CD4-positive, alpha-beta T cell (primary cell): ENCODE results near the gene LST1. TPM values are rescaled to one million over a fixed set of nuclear protein-coding genes. Genes with fewer than 3 reads are reported as not detected.
A peak's percentile ranks its signal among the peaks of the same experiment; 100 is the strongest.

Source experiments
- ATAC-seq: fragments of 200-7000 bp; cut with Tn5 transposase; one replicate; pipeline ENCODE4 v1.10.0; 2022; ENCODE audit warnings: mild to moderate bottlenecking; ENCODE audit not compliant: poor library complexity
- CTCF ChIA-PET: fragments of 350-600 bp; sonication (Branson Sonifier 250); formaldehyde crosslinking; loops from one replicate; lab custom pipeline; 2021; ENCODE audit warnings: antibody characterized with exemption, inconsistent platforms; lab: Charles Lee
- POLR2A ChIA-PET: fragments of 350-600 bp; sonication (Branson Sonifier 250); formaldehyde crosslinking; loops from one replicate; lab custom pipeline; 2021; ENCODE audit warnings: antibody characterized with exemption, inconsistent platforms; lab: Charles Lee
- DNase-seq, 14 experiments: peaks; one replicate each; pipeline ENCODE4 v3.0.0-alpha.2; 2013 to 2020; ENCODE audit warnings: mixed read lengths in 2 of 14
- H3K27ac ChIP-seq, 2 donors: one replicate each; pipeline versions ENCODE4 v1.5.1 to v1.7.0; 2013; ENCODE audit warnings: low read length in 2 of 2, low read depth in 1 of 2, mild to moderate bottlenecking in 1 of 2
- H3K27me3 ChIP-seq, 2 experiments: 1 replicate in 1 of 2; 2 replicates in 1 of 2; pipeline versions ENCODE4 v1.6.1 to v1.7.0; 2013; ENCODE audit warnings: low read length in 2 of 2, control low read depth in 1 of 2, mild to moderate bottlenecking in 1 of 2, moderate library complexity in 1 of 2; ENCODE audit not compliant: insufficient read depth in 2 of 2, control insufficient read depth in 1 of 2
- H3K36me3 ChIP-seq: one replicate; pipeline ENCODE4 v1.6.1; 2013; ENCODE audit warnings: low read length, control low read depth; ENCODE audit not compliant: insufficient read depth
- H3K4me1 ChIP-seq: one replicate; pipeline ENCODE4 v1.6.1; 2013; ENCODE audit warnings: low read length, control low read depth; ENCODE audit not compliant: insufficient read depth
- H3K4me3 ChIP-seq: one replicate; pipeline ENCODE4 v1.5.1; 2013; ENCODE audit warnings: mild to moderate bottlenecking, low read length, moderate library complexity
- H3K9me3 ChIP-seq, 2 experiments: 1 replicate in 1 of 2; 2 replicates in 1 of 2; pipeline versions ENCODE4 v1.6.1 to v1.7.0; 2013; ENCODE audit warnings: low read length in 2 of 2, mild to moderate bottlenecking in 2 of 2, control low read depth in 1 of 2, moderate library complexity in 1 of 2; ENCODE audit not compliant: control insufficient read depth in 1 of 2, insufficient read depth in 1 of 2
- H3K27ac Mint-ChIP-seq: one replicate; pipeline ENCODE4 v1.8.0; 2020; ENCODE audit warnings: mixed read lengths
- H3K27me3 Mint-ChIP-seq: one replicate; pipeline ENCODE4 v1.8.0; 2021; ENCODE audit warnings: mixed read lengths
- H3K36me3 Mint-ChIP-seq: one replicate; pipeline ENCODE4 v1.8.0; 2021; ENCODE audit warnings: low read depth, mixed read lengths
- H3K4me1 Mint-ChIP-seq: one replicate; pipeline ENCODE4 v1.8.0; 2021; ENCODE audit warnings: low read depth, mixed read lengths
- H3K4me3 Mint-ChIP-seq: one replicate; pipeline ENCODE4 v1.8.0; 2020; ENCODE audit warnings: mild to moderate bottlenecking, mixed read lengths
- H3K9me3 Mint-ChIP-seq: one replicate; pipeline ENCODE4 v1.8.0; 2020; ENCODE audit warnings: mixed read lengths
- CTCF ChIP-seq: fragments of 200-600 bp; IDR thresholded peaks from one replicate; pipeline ENCODE4 v1.8.0; 2022; ENCODE audit warnings: antibody characterized with exemption, mild to moderate bottlenecking
- intact Hi-C, 2 experiments: fragments of 100-400 bp; cut with DNase I in 1 of 2; cut with micrococcal nuclease in 1 of 2; formaldehyde crosslinking; loops; one replicate each; pipeline versions ENCODE4 v1.15.1 to v1.9.0; 2023 to 2025; cut with DNase I, micrococcal nuclease
- total RNA-seq, 174 experiments: library from RNA in 2 of 174; stranded (reverse) in 2 of 174; gene quantifications; one replicate each; pipeline ENCODE4 v1.2.3 and lab custom pipeline; 2021 to 2026

LST1 gene
- total RNA-seq, 2 experiments from 2014 or later, result 8.9 to 10.3 TPM

GRCh38 chr6:31579546-31580437 is 6.3 kb upstream of the LST1 start:
- intact Hi-C loops, result loop anchor here (1.0 to 10.0 kb wide), 4 partner anchors 21 to 255 kb away; partner anchors contain the start of gene NFKBIL1 (in 2 of the 2)
- Mint-ChIP-seq H3K27me3 (no peaks in the 10 kb centered on the region), H3K4me3 (peak overlapping the region; percentile 97), H3K9me3 (no peaks in the 10 kb centered on the region), H3K36me3 (peaks cover 71% of the 10 kb centered on the region), H3K27ac (peak overlapping the region; percentile 85), H3K4me1 (peaks cover 84% of the 10 kb centered on the region)
- CTCF ChIA-PET, result interaction anchor here (0.7 to 16.9 kb wide), 11 partner anchors 10 to 39 kb away, joined by 3 to 353 read pairs (median 8); partner anchors contain the start of genes ATP6V1G2, DDX39B, NCR3 and NFKBIL1
- TF ChIP-seq CTCF, result no peak
- H3K4me3 ChIP-seq, result peak overlapping the region; percentile 97
- H3K9me3 ChIP-seq, result no peaks in the 10 kb centered on the region
- H3K27ac ChIP-seq, result peak overlapping the region; percentile 74 to 95
- ATAC-seq (no peak), DNase-seq (peak in 1 of 14 experiments; percentile 50)
- peaks cover 41% of the 10 kb centered on the region for H3K36me3 ChIP-seq
- POLR2A ChIA-PET, result interaction anchor here (1.0 to 34.9 kb wide), 13 partner anchors 6 to 1615 kb away, joined by 3 to 1160 read pairs (median 5); partner anchors contain the start of genes ATP6V1G2, BAG6, CSNK2B and DDX39B
- H3K27me3 ChIP-seq, result no peaks in the 10 kb centered on the region
- peaks cover 81% of the 10 kb centered on the region for H3K4me1 ChIP-seq

GRCh38 chr6:31580438-31580740 is 5.7 kb upstream of the LST1 start:
- POLR2A ChIA-PET, result interaction anchor here (1.0 to 34.9 kb wide), 13 partner anchors 6 to 1616 kb away, joined by 3 to 1160 read pairs (median 5); partner anchors contain the start of genes ATP6V1G2, BAG6, CSNK2B and DDX39B

More at GRCh38 chr6:31580438-31580740, 5.7 kb upstream of the LST1 start:
- H3K4me1 Mint-ChIP-seq, result peaks cover 84% of the 10 kb centered on the region
- peak overlapping the region; percentile 85 for H3K27ac Mint-ChIP-seq
- DNase-seq (no peak), ATAC-seq (no peak)
- Histone ChIP-seq H3K27ac (peak overlapping the region; percentile 74 to 95), H3K4me1 (peaks cover 81% of the 10 kb centered on the region), H3K36me3 (peaks cover 41% of the 10 kb centered on the region), H3K4me3 (peak overlapping the region; percentile 97), H3K9me3 (no peaks in the 10 kb centered on the region), H3K27me3 (no peaks in the 10 kb centered on the region)
- H3K36me3 Mint-ChIP-seq, result peaks cover 69% of the 10 kb centered on the region
- CTCF ChIA-PET, result interaction anchor here (0.6 to 16.9 kb wide), 15 partner anchors 8 to 307 kb away, joined by 3 to 353 read pairs (median 7); partner anchors contain the start of genes ATP6V1G2, DDX39B, LTA and NCR3
- H3K4me3 Mint-ChIP-seq, result peak overlapping the region; percentile 97
- H3K9me3 Mint-ChIP-seq, result no peaks in the 10 kb centered on the region
- H3K27me3 Mint-ChIP-seq, result no peaks in the 10 kb centered on the region
- intact Hi-C loops, result loop anchor here (1.0 to 10.0 kb wide), 4 partner anchors 22 to 254 kb away; partner anchors contain the start of gene NFKBIL1 (in 2 of the 2)
- TF ChIP-seq CTCF, result no peak
